Gastroesophageal sphincter (tissue), 4 donors: Measurements from ENCODE around the gene MTARC2. TPM values are rescaled to one million over a fixed set of nuclear protein-coding genes. Genes with fewer than 3 reads are reported as not detected.

Experiments
- ATAC-seq: fragments of 150-250 bp; one replicate; pipeline ENCODE4 v1.9.1; 2016; ENCODE audit warnings: mild to moderate bottlenecking, moderate library complexity
- H3K27ac ChIP-seq, 4 donors: fragments of 200-600 bp; sonication (generic) in 3 of 4; 1 replicate in 3 of 4; 2 replicates in 1 of 4; pipeline ENCODE4 v1.5.1; 2016 to 2019
- H3K27me3 ChIP-seq: fragments of 200-600 bp; sonication (generic); one replicate; pipeline ENCODE4 v1.5.1; 2019
- H3K36me3 ChIP-seq, 2 donors: fragments of 200-600 bp; sonication (generic); one replicate each; pipeline ENCODE4 v1.5.1; 2019; ENCODE audit warnings: control low read depth in 1 of 2
- H3K4me1 ChIP-seq, 3 donors: fragments of 200-600 bp; sonication (generic); 1 replicate in 2 of 3; 2 replicates in 1 of 3; pipeline ENCODE4 v1.5.1; 2016 to 2019; ENCODE audit warnings: control low read depth in 2 of 3
- H3K4me3 ChIP-seq, 2 donors: fragments of 200-600 bp; sonication (generic); one replicate each; pipeline ENCODE4 v1.5.1; 2019; ENCODE audit warnings: mild to moderate bottlenecking in 1 of 2, moderate library complexity in 1 of 2
- H3K9me3 ChIP-seq, 3 donors: fragments of 200-600 bp; sonication (generic); one replicate each; pipeline ENCODE4 v1.5.1; 2017 to 2019; ENCODE audit warnings: control low read depth in 2 of 3
- EP300 ChIP-seq: sonication (generic); formaldehyde crosslinking; IDR thresholded peaks from one replicate; pipeline ENCODE4 v1.6.1; 2017; ENCODE audit warnings: antibody characterized with exemption, mild to moderate bottlenecking
- POLR2A ChIP-seq, 2 donors: fragments of 450-650 bp; IDR thresholded peaks; one replicate each; pipeline ENCODE4 v1.6.1; 2017; ENCODE audit warnings: antibody characterized with exemption in 2 of 2, mild to moderate bottlenecking in 2 of 2, moderate library complexity in 1 of 2
- POLR2AphosphoS5 ChIP-seq: sonication (generic); formaldehyde crosslinking; IDR thresholded peaks from one replicate; pipeline ENCODE4 v1.6.1; 2017; ENCODE audit warnings: antibody characterized with exemption
- WGBS, 2 donors: methylation state at CpG; one replicate each; pipeline ENCODE4 v1.1.5; 2018; ENCODE audit warnings: low coverage in 1 of 2; 5-methylcytosine and 5-hydroxymethylcytosine counted together
- total RNA-seq, 4 donors: library from RNA; depleted of rRNA; stranded (reverse); fragments of >200 nt; gene quantifications; one replicate each; pipeline ENCODE4 v1.1.0, GENCODE V29; 2016
- TF ChIP-seq, protein P1 (sequence below), 4 experiments: fragments of 200-600 bp in 2 of 4; fragments of 450-650 bp in 2 of 4; sonication (generic) in 1 of 4; IDR thresholded peaks; one replicate each; pipeline ENCODE4 v1.5.1; 2017 to 2019; ENCODE audit warnings: antibody characterized with exemption in 4 of 4, mild to moderate bottlenecking in 2 of 4, moderate library complexity in 2 of 4

MTARC2 gene
- total RNA-seq, 4 donors from 2014 or later = 13.0 to 32.5 (median 17.9) TPM

DNA sequence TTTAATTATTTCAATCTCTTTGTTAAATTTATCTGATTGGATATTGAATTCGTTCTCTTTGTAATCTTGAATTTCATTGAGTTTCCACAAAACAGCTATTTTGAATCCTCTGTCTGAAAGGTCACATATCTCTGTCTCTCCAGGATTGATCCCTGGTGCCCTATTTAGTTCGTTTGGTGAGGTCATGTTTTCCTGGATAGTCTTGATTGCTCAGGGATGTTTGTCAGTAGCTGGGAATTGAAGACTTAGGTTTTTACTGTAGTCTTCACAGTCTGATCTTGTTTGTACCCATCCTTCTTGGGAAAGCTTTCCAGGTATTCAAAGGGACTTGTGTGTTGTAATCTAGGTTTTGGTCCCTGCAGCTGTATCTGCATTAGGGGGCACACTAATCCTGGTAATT, 6.8 kb upstream of the MTARC2 start:
- 56 to 65% methylated on average over 2 of the region's 2 CpGs for WGBS, 2 donors
- no peak for ATAC-seq

DNA sequence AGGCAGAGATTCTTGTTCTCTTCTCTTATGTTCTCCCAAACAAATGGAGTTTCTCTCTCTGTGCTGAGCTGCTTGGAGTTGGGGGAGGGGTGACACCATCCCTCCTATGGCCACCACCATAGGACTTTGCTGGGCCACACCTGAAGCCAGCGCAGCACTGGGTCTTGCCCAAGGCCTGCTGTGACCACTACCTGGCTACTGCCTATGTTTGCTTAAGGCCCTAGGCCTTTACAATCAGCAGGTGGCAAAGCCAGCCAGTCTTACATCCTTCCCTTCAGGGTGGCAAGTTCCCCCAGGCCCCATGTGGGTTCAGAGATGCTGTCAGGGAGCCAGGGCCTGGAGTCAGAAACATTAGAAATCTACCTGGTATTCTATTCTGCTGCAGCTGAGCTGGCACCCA, 6.3 kb upstream of the MTARC2 start:
- Histone ChIP-seq H3K4me3 (no peak overlapping the region), H3K9me3 (no peaks in the 10 kb centered on the region), H3K4me1 (peaks cover 0 to 6% (median 0%) of the 10 kb centered on the region in 3 donors), H3K27me3 (no peaks in the 10 kb centered on the region), H3K36me3 (no peaks in the 10 kb centered on the region), H3K27ac (no peak overlapping the region)
- TF ChIP-seq, protein P1, sequence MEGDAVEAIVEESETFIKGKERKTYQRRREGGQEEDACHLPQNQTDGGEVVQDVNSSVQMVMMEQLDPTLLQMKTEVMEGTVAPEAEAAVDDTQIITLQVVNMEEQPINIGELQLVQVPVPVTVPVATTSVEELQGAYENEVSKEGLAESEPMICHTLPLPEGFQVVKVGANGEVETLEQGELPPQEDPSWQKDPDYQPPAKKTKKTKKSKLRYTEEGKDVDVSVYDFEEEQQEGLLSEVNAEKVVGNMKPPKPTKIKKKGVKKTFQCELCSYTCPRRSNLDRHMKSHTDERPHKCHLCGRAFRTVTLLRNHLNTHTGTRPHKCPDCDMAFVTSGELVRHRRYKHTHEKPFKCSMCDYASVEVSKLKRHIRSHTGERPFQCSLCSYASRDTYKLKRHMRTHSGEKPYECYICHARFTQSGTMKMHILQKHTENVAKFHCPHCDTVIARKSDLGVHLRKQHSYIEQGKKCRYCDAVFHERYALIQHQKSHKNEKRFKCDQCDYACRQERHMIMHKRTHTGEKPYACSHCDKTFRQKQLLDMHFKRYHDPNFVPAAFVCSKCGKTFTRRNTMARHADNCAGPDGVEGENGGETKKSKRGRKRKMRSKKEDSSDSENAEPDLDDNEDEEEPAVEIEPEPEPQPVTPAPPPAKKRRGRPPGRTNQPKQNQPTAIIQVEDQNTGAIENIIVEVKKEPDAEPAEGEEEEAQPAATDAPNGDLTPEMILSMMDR (IDR thresholded peaks at IDR 0.05) = no peak
- no peak for TF ChIP-seq EP300
- no peak for TF ChIP-seq POLR2AphosphoS5
- TF ChIP-seq POLR2A (IDR thresholded peaks at IDR 0.05) = no peak
- no CpG with 5 or more reads among the region's 1 CpG for WGBS, 2 donors
- ATAC-seq = no peak

More for the DNA sequence above, 6.8 kb upstream of the MTARC2 start:
- Histone ChIP-seq H3K9me3 (no peaks in the 10 kb centered on the region), H3K4me3 (no peak overlapping the region), H3K27me3 (no peaks in the 10 kb centered on the region), H3K4me1 (peaks cover 0 to 1% (median 0%) of the 10 kb centered on the region in 3 donors), H3K36me3 (no peaks in the 10 kb centered on the region), H3K27ac (no peak overlapping the region)
- no peak for TF ChIP-seq EP300
- TF ChIP-seq, protein P1 (IDR thresholded peaks at IDR 0.05) = no peak
- TF ChIP-seq POLR2A (IDR thresholded peaks at IDR 0.05) = no peak
- no peak for TF ChIP-seq POLR2AphosphoS5

GRCh38 chr1:220742520-220742919, 5.6 kb upstream of the MTARC2 start:
- no peaks in the 10 kb centered on the region for H3K27me3 ChIP-seq
- H3K36me3 ChIP-seq = no peaks in the 10 kb centered on the region
- H3K27ac ChIP-seq = no peak overlapping the region
- WGBS, 2 donors = 92% methylated on average over 3 of the region's 3 CpGs; no CpG with 5 or more reads in 1 of the 2 donors
- ATAC-seq = no peak
- H3K9me3 ChIP-seq = no peaks in the 10 kb centered on the region
- TF ChIP-seq, protein P1 (IDR thresholded peaks at IDR 0.05) = no peak
- TF ChIP-seq POLR2A (IDR thresholded peaks at IDR 0.05) (no peak), POLR2AphosphoS5 (no peak), EP300 (no peak)
- peaks cover 3 to 13% (median 3%) of the 10 kb centered on the region in 3 donors for H3K4me1 ChIP-seq
- no peak overlapping the region for H3K4me3 ChIP-seq

GRCh38 chr1:220746851-220747250, 1.3 kb upstream of the MTARC2 start:
- no peak for ATAC-seq
- no peaks in the 10 kb centered on the region for H3K36me3 ChIP-seq
- TF ChIP-seq EP300 (no peak), POLR2A (IDR thresholded peaks at IDR 0.05) (no peak), POLR2AphosphoS5 (no peak)
- TF ChIP-seq, protein P1 (IDR thresholded peaks at IDR 0.05) = no peak
- no peaks in the 10 kb centered on the region for H3K9me3 ChIP-seq
- H3K4me3 ChIP-seq = no peak overlapping the region
- 77 to 90% methylated on average over 2 to 3 of the region's 3 CpGs for WGBS, 2 donors
- peak overlapping the region in 3 of 4 donors; percentile 5 to 98 (median 93) for H3K27ac ChIP-seq
- H3K4me1 ChIP-seq = peaks cover 3 to 50% (median 15%) of the 10 kb centered on the region in 3 donors
- H3K27me3 ChIP-seq = no peaks in the 10 kb centered on the region

DNA sequence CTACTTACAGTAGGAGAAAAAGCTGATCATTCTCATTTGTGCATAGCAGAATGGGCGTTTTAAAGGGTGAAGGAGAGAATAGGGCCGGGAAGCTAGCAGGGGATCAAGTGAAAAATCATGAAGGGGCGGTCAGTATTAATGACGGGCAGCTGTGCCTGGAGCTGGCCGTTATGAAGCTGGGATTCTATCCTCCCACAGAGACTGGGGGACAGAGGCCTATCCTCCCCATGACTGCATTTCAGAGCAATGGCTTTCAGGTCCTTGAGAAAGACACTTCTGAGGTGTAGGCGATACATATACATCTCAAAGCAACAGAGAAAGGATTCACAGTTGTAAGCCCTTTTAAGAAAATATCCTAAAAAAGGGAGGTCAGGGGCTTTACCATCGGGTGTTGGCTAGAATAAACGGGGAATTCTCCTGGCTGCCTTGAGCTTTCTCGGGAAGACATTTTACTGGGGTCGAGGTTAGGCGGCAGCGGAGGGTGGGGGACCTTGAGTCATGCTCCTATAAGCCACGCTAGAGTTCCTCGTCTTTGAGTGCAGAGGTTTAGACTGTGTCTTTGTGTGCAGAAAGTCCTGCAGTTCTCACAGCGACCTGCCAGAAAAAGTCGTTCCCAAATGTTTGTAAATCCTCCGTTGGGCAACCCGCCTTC, 559 bp upstream of the MTARC2 start:
- ATAC-seq = no peak
- Histone ChIP-seq H3K9me3 (no peaks in the 10 kb centered on the region), H3K36me3 (no peaks in the 10 kb centered on the region), H3K4me1 (peaks cover 3 to 57% (median 15%) of the 10 kb centered on the region in 3 donors), H3K27me3 (no peaks in the 10 kb centered on the region), H3K4me3 (peak overlapping the region; percentile 79 to 96), H3K27ac (peak overlapping the region; percentile 53 to 98 (median 91))
- TF ChIP-seq POLR2AphosphoS5 (no peak), POLR2A (IDR thresholded peaks at IDR 0.05) (no peak), EP300 (no peak)
- TF ChIP-seq, protein P1 (IDR thresholded peaks at IDR 0.05) = no peak
- 9 to 16% methylated on average over 4 to 12 of the region's 18 CpGs for WGBS, 2 donors
